HCT116 (cell line): Measurements from ENCODE around the gene AFAP1.

Experiments
- REST ChIP-seq: IDR thresholded peaks from 2 replicates; pipeline ENCODE4 v1.6.1; 2012; ENCODE audit warnings: low read depth
- ZFX ChIP-seq: fragments of 450-650 bp; IDR thresholded peaks from 2 replicates; pipeline ENCODE4 v1.6.1; 2017
- ZNF274 ChIP-seq: fragments of 200-500 bp; sonication (Bioruptor generic); IDR thresholded peaks from 2 replicates; pipeline ENCODE4 v1.6.1; 2014; ENCODE audit warnings: mild to moderate bottlenecking, low read depth, low read length, inconsistent platforms

GRCh38 chr4:7932287-7932686, 7.4 kb downstream of the AFAP1 start:
- TF ChIP-seq REST (no peak), ZFX (no peak), ZNF274 (no peak)
